Lower leg skin (tissue), 3 donors: ENCODE results near the gene EPB41L2.

ENCODE experiments used
- POLR2A ChIP-seq, 2 donors: fragments of 450-650 bp; IDR thresholded peaks; one replicate each; pipeline ENCODE4 v1.6.1; 2016 to 2017; ENCODE audit warnings: antibody characterized with exemption in 2 of 2, mild to moderate bottlenecking in 1 of 2, moderate library complexity in 1 of 2
- TF ChIP-seq, protein P1 (sequence below), 3 donors: fragments of 450-650 bp; IDR thresholded peaks; one replicate each; pipeline ENCODE4 v1.5.1; 2016; ENCODE audit warnings: antibody characterized with exemption in 3 of 3, mild to moderate bottlenecking in 3 of 3, moderate library complexity in 2 of 3

DNA sequence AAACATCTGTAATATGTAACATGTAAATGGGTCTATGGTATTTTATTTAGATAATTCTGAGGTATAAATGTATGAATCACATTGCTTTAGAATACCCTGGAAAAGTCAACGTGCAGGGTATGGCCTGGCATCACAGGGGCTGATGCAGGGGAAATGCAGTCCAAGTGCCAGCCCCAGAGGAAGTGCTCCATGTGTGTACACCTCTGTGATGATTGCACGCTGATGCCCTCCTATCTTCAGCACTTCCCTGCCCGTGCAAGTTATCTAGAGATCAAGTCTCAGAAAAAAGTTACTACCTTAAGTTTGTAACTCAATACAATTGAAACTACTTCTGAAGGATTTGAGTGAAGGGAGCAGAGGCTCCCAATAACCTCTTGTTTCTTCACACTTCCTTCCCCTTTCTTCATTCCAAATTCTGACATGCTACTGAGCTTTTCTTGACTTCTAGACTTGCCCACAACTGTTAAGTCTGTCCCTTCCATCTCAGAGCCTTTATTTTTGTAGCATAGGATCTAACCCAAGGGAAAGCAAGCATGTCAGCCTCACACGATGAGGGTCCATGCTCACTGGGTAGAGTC lies 233.6 kb downstream of the EPB41L2 start:
- TF ChIP-seq, protein P1, sequence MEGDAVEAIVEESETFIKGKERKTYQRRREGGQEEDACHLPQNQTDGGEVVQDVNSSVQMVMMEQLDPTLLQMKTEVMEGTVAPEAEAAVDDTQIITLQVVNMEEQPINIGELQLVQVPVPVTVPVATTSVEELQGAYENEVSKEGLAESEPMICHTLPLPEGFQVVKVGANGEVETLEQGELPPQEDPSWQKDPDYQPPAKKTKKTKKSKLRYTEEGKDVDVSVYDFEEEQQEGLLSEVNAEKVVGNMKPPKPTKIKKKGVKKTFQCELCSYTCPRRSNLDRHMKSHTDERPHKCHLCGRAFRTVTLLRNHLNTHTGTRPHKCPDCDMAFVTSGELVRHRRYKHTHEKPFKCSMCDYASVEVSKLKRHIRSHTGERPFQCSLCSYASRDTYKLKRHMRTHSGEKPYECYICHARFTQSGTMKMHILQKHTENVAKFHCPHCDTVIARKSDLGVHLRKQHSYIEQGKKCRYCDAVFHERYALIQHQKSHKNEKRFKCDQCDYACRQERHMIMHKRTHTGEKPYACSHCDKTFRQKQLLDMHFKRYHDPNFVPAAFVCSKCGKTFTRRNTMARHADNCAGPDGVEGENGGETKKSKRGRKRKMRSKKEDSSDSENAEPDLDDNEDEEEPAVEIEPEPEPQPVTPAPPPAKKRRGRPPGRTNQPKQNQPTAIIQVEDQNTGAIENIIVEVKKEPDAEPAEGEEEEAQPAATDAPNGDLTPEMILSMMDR (IDR thresholded peaks at IDR 0.05): no peak
- TF ChIP-seq POLR2A (IDR thresholded peaks at IDR 0.05): no peak
